Measurements from ENCODE around the gene PRSS53.

Gene PRSS53

DNA sequence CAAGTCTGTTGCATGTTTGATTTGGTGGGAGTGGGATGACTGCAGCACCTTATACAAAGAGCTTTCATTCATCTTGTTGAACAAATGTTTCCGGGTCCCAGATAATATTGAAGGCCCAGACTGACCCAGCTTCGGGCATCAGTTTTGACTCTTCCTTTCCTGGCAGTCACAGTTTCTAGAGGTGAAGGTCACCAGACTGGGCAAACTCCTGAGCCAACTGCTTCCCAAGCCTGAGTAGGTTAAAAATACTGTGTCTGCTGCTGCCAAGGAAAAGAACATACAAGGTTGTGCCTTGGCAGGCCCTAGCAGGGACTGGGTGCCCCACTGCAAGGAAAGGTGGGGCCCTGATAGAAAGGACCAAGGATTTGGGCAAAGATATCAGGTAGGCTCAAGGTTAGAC, 24.0 kb upstream of the PRSS53 start:
- no peak for TF ChIP-seq CTCF (IDR thresholded peaks at IDR 0.05)
- peaks cover 16% of the 10 kb centered on the region for H3K36me3 Mint-ChIP-seq (ENCODE audit: low read depth)
- DNase-seq, result no peak
- H3K4me3 Mint-ChIP-seq, result no peak overlapping the region
- H3K4me1 Mint-ChIP-seq, result peaks cover 14% of the 10 kb centered on the region
- peaks cover 3% of the 10 kb centered on the region for H3K27me3 Mint-ChIP-seq (ENCODE audit: low read depth, poor library complexity)
- no peak overlapping the region for H3K27ac Mint-ChIP-seq
- no peaks in the 10 kb centered on the region for H3K9me3 Mint-ChIP-seq

DNA sequence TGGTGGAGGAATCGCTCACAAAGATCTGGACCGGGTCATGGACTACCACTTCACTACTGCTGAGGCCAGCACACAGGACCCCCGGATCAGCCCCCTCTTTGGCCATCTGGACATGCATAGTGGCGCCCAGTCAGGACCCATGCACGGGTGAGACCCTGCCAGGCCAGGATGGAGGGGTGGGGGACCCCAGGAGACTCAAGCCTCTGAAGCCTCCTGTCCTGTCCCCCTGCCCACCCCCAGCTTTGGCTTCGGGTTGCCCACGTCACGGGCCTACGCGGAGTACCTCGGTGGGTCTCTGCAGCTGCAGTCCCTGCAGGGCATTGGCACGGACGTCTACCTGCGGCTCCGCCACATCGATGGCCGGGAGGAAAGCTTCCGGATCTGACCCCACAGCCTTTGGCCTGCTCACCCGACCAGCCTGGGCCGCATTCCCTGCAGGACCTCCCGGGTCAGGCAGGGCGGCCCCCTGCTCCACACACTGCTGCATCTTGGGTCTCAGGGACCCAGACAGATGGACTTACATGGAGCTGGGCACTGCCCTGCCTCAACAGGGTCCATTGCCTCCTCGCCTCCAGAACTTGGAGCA, 23.2 kb upstream of the PRSS53 start:
- TF ChIP-seq CTCF (IDR thresholded peaks at IDR 0.05), result no peak
- DNase-seq, result no peak
- H3K27me3 Mint-ChIP-seq (ENCODE audit: low read depth, poor library complexity), result peaks cover 3% of the 10 kb centered on the region
- H3K36me3 Mint-ChIP-seq (ENCODE audit: low read depth), result peaks cover 16% of the 10 kb centered on the region
- no peaks in the 10 kb centered on the region for H3K9me3 Mint-ChIP-seq
- no peak overlapping the region for H3K27ac Mint-ChIP-seq
- peaks cover 20% of the 10 kb centered on the region for H3K4me1 Mint-ChIP-seq
- no peak overlapping the region for H3K4me3 Mint-ChIP-seq

DNA sequence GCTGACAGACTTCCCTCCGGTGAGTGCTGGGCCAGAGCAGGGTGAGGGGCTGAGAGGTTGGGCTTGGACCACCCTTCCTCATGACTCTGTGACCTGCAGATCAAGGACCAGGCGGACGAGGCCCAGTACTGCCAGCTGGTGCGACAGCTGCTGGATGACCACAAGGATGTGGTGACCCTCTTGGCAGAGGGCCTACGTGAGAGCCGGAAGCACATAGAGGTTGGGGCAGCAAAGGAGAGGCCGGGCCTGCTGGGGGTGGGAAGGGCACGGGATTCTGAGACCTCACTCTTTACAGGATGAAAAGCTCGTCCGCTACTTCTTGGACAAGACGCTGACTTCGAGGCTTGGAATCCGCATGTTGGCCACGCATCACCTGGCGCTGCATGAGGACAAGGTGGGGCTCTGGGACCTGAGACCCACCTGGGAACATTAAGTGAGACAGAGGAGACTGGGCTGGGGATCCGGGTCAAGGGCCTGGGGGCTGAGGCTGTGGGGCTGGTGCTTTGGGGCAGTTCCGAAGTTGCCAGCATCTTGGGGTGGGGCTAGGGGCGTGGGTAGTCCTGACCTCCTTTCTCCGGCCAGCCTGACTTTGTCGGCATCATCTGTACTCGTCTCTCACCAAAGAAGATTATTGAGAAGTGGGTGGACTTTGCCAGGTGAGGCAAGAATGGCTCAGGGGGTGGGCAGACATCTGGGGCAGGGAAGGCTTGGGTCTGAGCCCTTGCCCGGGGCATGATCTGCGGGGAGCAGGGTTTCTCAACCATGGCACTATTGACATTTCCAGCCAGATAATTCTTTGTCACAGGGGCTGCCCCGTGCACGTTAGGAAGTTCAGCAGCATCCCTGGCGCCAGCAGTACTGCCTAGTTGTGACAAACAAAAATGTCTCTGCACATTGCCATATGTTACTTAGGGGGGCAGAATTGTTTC, 21.6 kb upstream of the PRSS53 start:
- Mint-ChIP-seq H3K4me3 (peak overlapping the region; percentile 63), H3K9me3 (peaks cover 3% of the 10 kb centered on the region), H3K27ac (peak overlapping the region; percentile 92), H3K27me3 (ENCODE audit: low read depth, poor library complexity) (peaks cover 3% of the 10 kb centered on the region), H3K36me3 (ENCODE audit: low read depth) (peaks cover 16% of the 10 kb centered on the region), H3K4me1 (peaks cover 20% of the 10 kb centered on the region)
- no peak for DNase-seq
- TF ChIP-seq CTCF (IDR thresholded peaks at IDR 0.05), result no peak

DNA sequence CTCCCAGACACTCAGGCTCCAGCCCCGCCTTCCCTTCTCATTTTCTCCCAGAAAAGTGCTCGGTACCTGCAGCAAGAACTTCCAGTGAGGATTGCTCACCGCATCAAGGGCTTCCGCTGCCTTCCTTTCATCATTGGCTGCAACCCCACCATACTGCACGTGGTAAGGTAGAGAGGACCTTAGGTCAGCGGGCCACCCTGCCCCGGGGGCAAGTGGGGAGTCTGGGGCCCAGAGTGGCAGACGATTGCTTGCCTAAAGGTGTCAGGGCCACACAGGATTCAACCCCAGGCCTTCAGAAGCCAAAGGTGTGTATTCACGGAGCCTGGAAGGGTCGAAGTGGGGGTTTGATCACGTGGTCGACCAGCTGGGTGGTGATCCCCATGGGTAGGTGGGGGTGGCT, 20.9 kb upstream of the PRSS53 start:
- H3K36me3 Mint-ChIP-seq (ENCODE audit: low read depth), result peaks cover 16% of the 10 kb centered on the region
- H3K27ac Mint-ChIP-seq, result no peak overlapping the region
- H3K4me1 Mint-ChIP-seq, result peaks cover 20% of the 10 kb centered on the region

DNA sequence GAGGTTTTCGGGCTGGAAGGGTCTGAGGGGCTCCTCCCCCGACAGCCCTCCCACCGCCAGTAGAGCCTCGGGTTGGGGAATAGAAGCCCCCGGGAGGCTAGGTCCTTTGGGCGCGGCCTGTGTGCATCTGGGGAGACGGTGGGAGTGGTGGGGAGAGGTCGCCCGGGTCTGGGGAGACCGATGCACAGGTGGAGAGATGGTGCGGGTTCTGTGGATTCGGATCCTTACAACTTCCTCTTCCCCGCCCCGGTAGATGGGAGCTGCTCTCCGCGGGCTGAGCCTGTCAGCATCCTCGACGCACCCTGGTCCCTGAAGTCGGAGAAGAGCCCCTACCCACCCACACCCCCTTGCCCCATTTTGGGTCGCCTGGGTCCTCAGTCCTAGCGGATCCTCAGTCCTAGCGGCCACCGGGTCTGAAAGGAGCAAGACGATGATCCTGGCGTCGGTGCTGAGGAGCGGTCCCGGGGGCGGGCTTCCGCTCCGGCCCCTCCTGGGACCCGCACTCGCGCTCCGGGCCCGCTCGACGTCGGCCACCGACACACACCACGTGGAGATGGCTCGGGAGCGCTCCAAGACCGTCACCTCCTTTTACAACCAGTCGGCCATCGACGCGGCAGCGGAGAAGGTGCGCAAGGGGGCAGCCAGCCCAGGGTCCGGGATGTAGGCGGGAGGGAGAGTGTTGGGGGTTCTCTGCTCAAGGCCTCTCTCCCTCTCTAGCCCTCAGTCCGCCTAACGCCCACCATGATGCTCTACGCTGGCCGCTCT, 20.2 kb upstream of the PRSS53 start:
- H3K27me3 Mint-ChIP-seq (ENCODE audit: low read depth, poor library complexity), result peaks cover 3% of the 10 kb centered on the region

More for the DNA sequence above, 20.9 kb upstream of the PRSS53 start:
- no peak for TF ChIP-seq CTCF (IDR thresholded peaks at IDR 0.05)
- Mint-ChIP-seq H3K4me3 (peak overlapping the region; percentile 88), H3K27me3 (ENCODE audit: low read depth, poor library complexity) (peaks cover 3% of the 10 kb centered on the region), H3K9me3 (peaks cover 3% of the 10 kb centered on the region)
- DNase-seq, result no peak

More for the DNA sequence above, 20.2 kb upstream of the PRSS53 start:
- no peak overlapping the region for H3K27ac Mint-ChIP-seq
- TF ChIP-seq CTCF (IDR thresholded peaks at IDR 0.05), result no peak
- no peak for DNase-seq
- H3K9me3 Mint-ChIP-seq, result peaks cover 3% of the 10 kb centered on the region
- H3K4me3 Mint-ChIP-seq, result peak overlapping the region; percentile 88
- H3K36me3 Mint-ChIP-seq (ENCODE audit: low read depth), result peaks cover 16% of the 10 kb centered on the region
- H3K4me1 Mint-ChIP-seq, result peaks cover 20% of the 10 kb centered on the region

All from nephron progenitor cell (in vitro differentiated cells).